Measurements from ENCODE around the gene DTD1.

Gene DTD1

GRCh38 chr20:18589941-18590674 is 2.3 kb downstream of the DTD1 start:
- Histone ChIP-seq H3K4me2 (ENCODE audit: low read length) (no peak overlapping the region), H3K4me3 (ENCODE audit: low read length) (no peak overlapping the region), H3K18ac (ENCODE audit: low read length) (no peak overlapping the region), H3K4ac (ENCODE audit: low read depth, low read length) (peak overlapping the region; percentile 11), H4K8ac (ENCODE audit: low read depth, low read length) (no peak overlapping the region), H3K36me3 (ENCODE audit: control insufficient read depth, insufficient read depth, low read length) (no peaks in the 10 kb centered on the region), H3K27me3 (ENCODE audit: insufficient read depth, low read length, poor library complexity) (no peaks in the 10 kb centered on the region), H2AK5ac (ENCODE audit: low read length) (no peak overlapping the region), H3K79me2 (ENCODE audit: control insufficient read depth, insufficient read depth, low read length) (peaks cover 2% of the 10 kb centered on the region), H3K79me1 (ENCODE audit: low read length) (peaks cover 3% of the 10 kb centered on the region), H3K4me1 (ENCODE audit: control insufficient read depth, low read depth, low read length) (no peaks in the 10 kb centered on the region), H3K27ac (ENCODE audit: low read depth, low read length) (no peak overlapping the region), H2BK15ac (replicated peaks; ENCODE audit: low read depth) (no peak overlapping the region), H4K5ac (ENCODE audit: low read length) (no peak overlapping the region), H3K9ac (ENCODE audit: low read length) (no peak overlapping the region), H2BK120ac (ENCODE audit: low read depth, low read length) (no peak overlapping the region), H2BK5ac (ENCODE audit: low read length) (no peak overlapping the region), H3K23ac (ENCODE audit: low read length) (no peak overlapping the region), H3K56ac (ENCODE audit: low read length) (no peak overlapping the region)
- no peak for DNase-seq
- no CpG with 5 or more reads among the region's 8 CpGs for WGBS (ENCODE audit: extremely low coverage, insufficient coverage, low lambda C conversion rate)

GRCh38 chr20:18596270-18596669 is 8.4 kb downstream of the DTD1 start:
- no peak overlapping the region for H2AK5ac ChIP-seq (ENCODE audit: low read length)
- H3K56ac ChIP-seq (ENCODE audit: low read length): no peak overlapping the region
- H3K4me3 ChIP-seq (ENCODE audit: low read length): no peak overlapping the region
- no peak overlapping the region for H4K8ac ChIP-seq (ENCODE audit: low read depth, low read length)
- no peaks in the 10 kb centered on the region for H3K27me3 ChIP-seq (ENCODE audit: insufficient read depth, low read length, poor library complexity)
- H2BK5ac ChIP-seq (ENCODE audit: low read length): no peak overlapping the region
- no peak overlapping the region for H3K18ac ChIP-seq (ENCODE audit: low read length)
- peaks cover 2% of the 10 kb centered on the region for H3K79me2 ChIP-seq (ENCODE audit: control insufficient read depth, insufficient read depth, low read length)
- no peak overlapping the region for H2BK120ac ChIP-seq (ENCODE audit: low read depth, low read length)
- no peak overlapping the region for H3K27ac ChIP-seq (ENCODE audit: low read depth, low read length)
- DNase-seq: no peak
- H3K4me1 ChIP-seq (ENCODE audit: control insufficient read depth, low read depth, low read length): no peaks in the 10 kb centered on the region
- no peak overlapping the region for H2BK15ac ChIP-seq (replicated peaks; ENCODE audit: low read depth)
- peaks cover 3% of the 10 kb centered on the region for H3K79me1 ChIP-seq (ENCODE audit: low read length)
- H3K4me2 ChIP-seq (ENCODE audit: low read length): no peak overlapping the region
- no peak overlapping the region for H3K4ac ChIP-seq (ENCODE audit: low read depth, low read length)
- no peak overlapping the region for H3K23ac ChIP-seq (ENCODE audit: low read length)
- peaks cover 2% of the 10 kb centered on the region for H3K36me3 ChIP-seq (ENCODE audit: control insufficient read depth, insufficient read depth, low read length)
- H4K5ac ChIP-seq (ENCODE audit: low read length): no peak overlapping the region
- no peak overlapping the region for H3K9ac ChIP-seq (ENCODE audit: low read length)

GRCh38 chr20:18609741-18610140 is 21.9 kb downstream of the DTD1 start:
- no peak overlapping the region for H4K5ac ChIP-seq (ENCODE audit: low read length)
- no peaks in the 10 kb centered on the region for H3K4me1 ChIP-seq (ENCODE audit: control insufficient read depth, low read depth, low read length)
- H3K23ac ChIP-seq (ENCODE audit: low read length): no peak overlapping the region
- H3K27ac ChIP-seq (ENCODE audit: low read depth, low read length): no peak overlapping the region
- DNase-seq: no peak
- H3K79me2 ChIP-seq (ENCODE audit: control insufficient read depth, insufficient read depth, low read length): no peaks in the 10 kb centered on the region
- no peaks in the 10 kb centered on the region for H3K36me3 ChIP-seq (ENCODE audit: control insufficient read depth, insufficient read depth, low read length)
- H3K4me3 ChIP-seq (ENCODE audit: low read length): no peak overlapping the region
- H3K79me1 ChIP-seq (ENCODE audit: low read length): no peaks in the 10 kb centered on the region
- no peak overlapping the region for H2BK15ac ChIP-seq (replicated peaks; ENCODE audit: low read depth)
- H3K27me3 ChIP-seq (ENCODE audit: insufficient read depth, low read length, poor library complexity): no peaks in the 10 kb centered on the region
- H3K4me2 ChIP-seq (ENCODE audit: low read length): no peak overlapping the region
- H3K56ac ChIP-seq (ENCODE audit: low read length): no peak overlapping the region
- H3K18ac ChIP-seq (ENCODE audit: low read length): no peak overlapping the region
- no peak overlapping the region for H3K4ac ChIP-seq (ENCODE audit: low read depth, low read length)
- no peak overlapping the region for H2BK120ac ChIP-seq (ENCODE audit: low read depth, low read length)
- no peak overlapping the region for H4K8ac ChIP-seq (ENCODE audit: low read depth, low read length)
- no peak overlapping the region for H2BK5ac ChIP-seq (ENCODE audit: low read length)
- H3K9ac ChIP-seq (ENCODE audit: low read length): no peak overlapping the region
- no peak overlapping the region for H2AK5ac ChIP-seq (ENCODE audit: low read length)

GRCh38 chr20:18611492-18611891 is 23.6 kb downstream of the DTD1 start:
- Histone ChIP-seq H3K79me1 (ENCODE audit: low read length) (no peaks in the 10 kb centered on the region), H3K4me3 (ENCODE audit: low read length) (no peak overlapping the region), H2BK15ac (replicated peaks; ENCODE audit: low read depth) (no peak overlapping the region), H4K5ac (ENCODE audit: low read length) (no peak overlapping the region), H2AK5ac (ENCODE audit: low read length) (no peak overlapping the region), H3K4me2 (ENCODE audit: low read length) (no peak overlapping the region), H2BK120ac (ENCODE audit: low read depth, low read length) (no peak overlapping the region), H4K8ac (ENCODE audit: low read depth, low read length) (no peak overlapping the region), H3K4ac (ENCODE audit: low read depth, low read length) (no peak overlapping the region), H3K9ac (ENCODE audit: low read length) (no peak overlapping the region), H2BK5ac (ENCODE audit: low read length) (no peak overlapping the region), H3K27ac (ENCODE audit: low read depth, low read length) (no peak overlapping the region), H3K4me1 (ENCODE audit: control insufficient read depth, low read depth, low read length) (no peaks in the 10 kb centered on the region), H3K18ac (ENCODE audit: low read length) (no peak overlapping the region), H3K56ac (ENCODE audit: low read length) (no peak overlapping the region), H3K79me2 (ENCODE audit: control insufficient read depth, insufficient read depth, low read length) (no peaks in the 10 kb centered on the region), H3K36me3 (ENCODE audit: control insufficient read depth, insufficient read depth, low read length) (no peaks in the 10 kb centered on the region), H3K27me3 (ENCODE audit: insufficient read depth, low read length, poor library complexity) (no peaks in the 10 kb centered on the region), H3K23ac (ENCODE audit: low read length) (no peak overlapping the region)
- WGBS (ENCODE audit: extremely low coverage, insufficient coverage, low lambda C conversion rate): no CpG with 5 or more reads among the region's 8 CpGs
- peak; percentile 5 for DNase-seq

- H4K5ac ChIP-seq (ENCODE audit: low read length): no peak overlapping the region
- H2BK15ac ChIP-seq (replicated peaks; ENCODE audit: low read depth): no peak overlapping the region
- H3K18ac ChIP-seq (ENCODE audit: low read length): no peak overlapping the region
- H3K27me3 ChIP-seq (ENCODE audit: insufficient read depth, low read length, poor library complexity): no peaks in the 10 kb centered on the region
- H3K4ac ChIP-seq (ENCODE audit: low read depth, low read length): no peak overlapping the region
- no peaks in the 10 kb centered on the region for H3K36me3 ChIP-seq (ENCODE audit: control insufficient read depth, insufficient read depth, low read length)
- H2BK5ac ChIP-seq (ENCODE audit: low read length): no peak overlapping the region
- no peak overlapping the region for H3K27ac ChIP-seq (ENCODE audit: low read depth, low read length)
- no peak overlapping the region for H3K4me3 ChIP-seq (ENCODE audit: low read length)
- H3K79me1 ChIP-seq (ENCODE audit: low read length): no peaks in the 10 kb centered on the region
- no peak overlapping the region for H2AK5ac ChIP-seq (ENCODE audit: low read length)
- no peak overlapping the region for H3K56ac ChIP-seq (ENCODE audit: low read length)
- H3K23ac ChIP-seq (ENCODE audit: low read length): no peak overlapping the region
- H3K4me2 ChIP-seq (ENCODE audit: low read length): no peak overlapping the region
- no peak overlapping the region for H4K8ac ChIP-seq (ENCODE audit: low read depth, low read length)
- H3K9ac ChIP-seq (ENCODE audit: low read length): no peak overlapping the region
- no peaks in the 10 kb centered on the region for H3K4me1 ChIP-seq (ENCODE audit: control insufficient read depth, low read depth, low read length)
- H2BK120ac ChIP-seq (ENCODE audit: low read depth, low read length): no peak overlapping the region
- no peaks in the 10 kb centered on the region for H3K79me2 ChIP-seq (ENCODE audit: control insufficient read depth, insufficient read depth, low read length)
- DNase-seq: no peak
- WGBS (ENCODE audit: extremely low coverage, insufficient coverage, low lambda C conversion rate): no CpG with 5 or more reads among the region's 2 CpGs
Measured at GRCh38 chr20:18613553-18613952, 25.7 kb downstream of the DTD1 start.

- Histone ChIP-seq H3K56ac (ENCODE audit: low read length) (no peak overlapping the region), H4K8ac (ENCODE audit: low read depth, low read length) (no peak overlapping the region), H2AK5ac (ENCODE audit: low read length) (no peak overlapping the region), H3K79me2 (ENCODE audit: control insufficient read depth, insufficient read depth, low read length) (no peaks in the 10 kb centered on the region), H3K9ac (ENCODE audit: low read length) (no peak overlapping the region), H3K4me1 (ENCODE audit: control insufficient read depth, low read depth, low read length) (no peaks in the 10 kb centered on the region), H2BK15ac (replicated peaks; ENCODE audit: low read depth) (no peak overlapping the region), H3K79me1 (ENCODE audit: low read length) (no peaks in the 10 kb centered on the region), H3K4me3 (ENCODE audit: low read length) (no peak overlapping the region), H2BK120ac (ENCODE audit: low read depth, low read length) (no peak overlapping the region), H3K23ac (ENCODE audit: low read length) (no peak overlapping the region), H3K4me2 (ENCODE audit: low read length) (no peak overlapping the region), H4K5ac (ENCODE audit: low read length) (no peak overlapping the region), H3K4ac (ENCODE audit: low read depth, low read length) (no peak overlapping the region), H2BK5ac (ENCODE audit: low read length) (no peak overlapping the region), H3K36me3 (ENCODE audit: control insufficient read depth, insufficient read depth, low read length) (no peaks in the 10 kb centered on the region), H3K27ac (ENCODE audit: low read depth, low read length) (no peak overlapping the region), H3K18ac (ENCODE audit: low read length) (no peak overlapping the region), H3K27me3 (ENCODE audit: insufficient read depth, low read length, poor library complexity) (no peaks in the 10 kb centered on the region)
- WGBS (ENCODE audit: extremely low coverage, insufficient coverage, low lambda C conversion rate): no CpG with 5 or more reads among the region's 5 CpGs
- DNase-seq: no peak
Measured at GRCh38 chr20:18614244-18614643, 26.4 kb downstream of the DTD1 start.

All from mesendoderm (in vitro differentiated cells).